ENCODE measurements around the gene DBF4B.
"Not testable (repeated sequence)": the region's sequence is repeated elsewhere in the genome, so short reads cannot be mapped to it uniquely, and the experiment has no call there.

DBF4B gene

DNA sequence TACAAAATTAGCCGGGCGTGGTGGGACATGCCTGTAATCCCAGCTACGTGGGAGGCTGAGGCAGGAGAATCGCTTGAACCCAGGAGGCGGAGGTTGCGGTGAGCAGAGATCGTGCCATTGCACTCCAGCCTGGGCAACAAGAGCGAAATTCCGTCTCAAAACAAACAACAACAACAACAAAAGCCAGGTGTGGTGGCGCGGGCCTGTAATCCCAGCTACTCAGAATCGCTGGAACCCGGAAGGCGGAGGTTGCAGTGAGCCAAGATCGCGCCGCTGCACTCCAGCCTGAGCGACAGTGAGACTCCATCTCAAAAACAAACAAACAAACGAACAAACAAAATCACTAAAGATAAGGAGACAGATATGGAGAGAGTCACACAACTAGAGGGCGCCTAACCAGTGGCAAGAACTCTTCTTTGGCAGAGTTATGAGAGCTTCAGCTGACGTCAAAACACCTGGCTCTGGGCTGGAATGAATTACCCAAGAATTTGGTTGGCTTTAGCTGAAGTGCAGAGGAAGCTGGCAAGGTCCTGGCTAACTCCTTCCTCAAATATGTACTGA, 17.6 kb upstream of the DBF4B start:
- peak; percentile 40 for TF ChIP-seq CTCF (IDR thresholded peaks at IDR 0.05; ENCODE audit: low read length)
- not testable (repeated sequence) for H2AFZ ChIP-seq (ENCODE audit: low read length); H3K36me3 ChIP-seq (ENCODE audit: insufficient read depth, low read length); H3K27me3 ChIP-seq (ENCODE audit: insufficient read depth, low read length); H4K20me1 ChIP-seq (ENCODE audit: insufficient read depth, low read length); H3K27ac ChIP-seq (ENCODE audit: low read depth, low read length, poor library complexity, severe bottlenecking); H3K9me3 ChIP-seq (ENCODE audit: low read length); H3K9ac ChIP-seq (ENCODE audit: low read length); H3K4me3 ChIP-seq (ENCODE audit: low read depth, low read length, poor library complexity, severe bottlenecking); H3K4me2 ChIP-seq (ENCODE audit: low read length); H3F3A ChIP-seq (ENCODE audit: insufficient read depth, low read length); H3K9me2 ChIP-seq (ENCODE audit: low read depth, low read length)
- Histone ChIP-seq H3K4me1 (ENCODE audit: insufficient read depth, low read length, severe bottlenecking) (peaks cover 20% of the 10 kb centered on the region), H3K79me2 (ENCODE audit: insufficient read depth, low read length) (peaks cover 13% of the 10 kb centered on the region)

DNA sequence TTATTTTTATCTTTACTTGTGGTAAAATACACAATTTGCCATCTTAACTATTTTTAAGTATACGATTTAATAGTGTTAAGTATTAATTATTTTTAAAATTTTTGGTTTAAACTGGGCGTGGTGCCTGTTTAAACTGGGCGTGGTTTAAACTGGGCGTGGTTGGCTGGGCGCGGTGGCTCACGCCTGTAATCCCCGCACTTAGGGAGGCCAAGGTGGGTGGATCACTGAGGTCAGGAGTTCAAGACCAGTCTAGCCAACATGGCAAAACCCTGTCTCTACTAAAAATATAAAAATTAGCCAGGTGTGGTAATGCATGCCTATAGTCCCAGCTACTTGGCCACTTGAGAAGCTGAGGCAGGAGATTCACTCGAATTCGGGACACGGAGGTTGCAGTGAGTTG, 14.9 kb upstream of the DBF4B start:
- Histone ChIP-seq H3K4me1 (ENCODE audit: insufficient read depth, low read length, severe bottlenecking) (peaks cover 13% of the 10 kb centered on the region), H3F3A (ENCODE audit: insufficient read depth, low read length) (no peaks in the 10 kb centered on the region), H3K9me2 (ENCODE audit: low read depth, low read length) (no peaks in the 10 kb centered on the region), H3K9ac (ENCODE audit: low read length) (no peak overlapping the region), H3K27ac (ENCODE audit: low read depth, low read length, poor library complexity, severe bottlenecking) (no peak overlapping the region), H2AFZ (ENCODE audit: low read length) (no peak overlapping the region), H3K4me2 (ENCODE audit: low read length) (no peak overlapping the region), H3K27me3 (ENCODE audit: insufficient read depth, low read length) (no peaks in the 10 kb centered on the region), H3K79me2 (ENCODE audit: insufficient read depth, low read length) (peaks cover 8% of the 10 kb centered on the region), H3K9me3 (ENCODE audit: low read length) (no peaks in the 10 kb centered on the region), H4K20me1 (ENCODE audit: insufficient read depth, low read length) (no peaks in the 10 kb centered on the region), H3K36me3 (ENCODE audit: insufficient read depth, low read length) (no peaks in the 10 kb centered on the region), H3K4me3 (ENCODE audit: low read depth, low read length, poor library complexity, severe bottlenecking) (no peak overlapping the region)
- TF ChIP-seq EZH2 (IDR thresholded peaks at IDR 0.05; ENCODE audit: borderline replicate concordance, low read length) (no peak), CTCF (IDR thresholded peaks at IDR 0.05; ENCODE audit: low read length) (no peak)

DNA sequence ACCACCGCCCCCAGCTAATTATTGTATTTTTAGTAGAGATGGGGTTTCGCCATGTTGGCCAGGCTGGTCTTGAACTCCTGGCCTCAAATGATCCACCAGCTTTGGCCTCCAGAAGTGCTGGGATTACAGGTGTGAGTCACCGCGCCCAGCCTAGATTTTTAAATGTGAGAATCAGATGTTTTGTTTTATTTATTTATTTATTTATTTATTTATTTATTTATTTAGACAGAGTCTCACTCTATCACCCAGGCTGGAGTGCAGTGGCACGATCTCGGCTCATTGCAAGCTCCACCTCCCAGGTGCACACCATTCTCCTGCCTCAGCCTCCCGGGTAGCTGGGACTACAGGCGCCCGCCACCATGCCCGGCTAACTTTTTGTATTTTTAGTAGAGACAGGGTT, 8.2 kb upstream of the DBF4B start:
- H3K4me1 ChIP-seq (ENCODE audit: insufficient read depth, low read length, severe bottlenecking); H3F3A ChIP-seq (ENCODE audit: insufficient read depth, low read length); H2AFZ ChIP-seq (ENCODE audit: low read length); H3K9me2 ChIP-seq (ENCODE audit: low read depth, low read length); H3K27me3 ChIP-seq (ENCODE audit: insufficient read depth, low read length); H3K79me2 ChIP-seq (ENCODE audit: insufficient read depth, low read length); H3K9me3 ChIP-seq (ENCODE audit: low read length); H3K27ac ChIP-seq (ENCODE audit: low read depth, low read length, poor library complexity, severe bottlenecking); H3K4me3 ChIP-seq (ENCODE audit: low read depth, low read length, poor library complexity, severe bottlenecking); H3K9ac ChIP-seq (ENCODE audit: low read length); H3K4me2 ChIP-seq (ENCODE audit: low read length); H3K36me3 ChIP-seq (ENCODE audit: insufficient read depth, low read length); H4K20me1 ChIP-seq (ENCODE audit: insufficient read depth, low read length): not testable (repeated sequence)

GRCh38 chr17:44707755-44708400, 587 bp upstream of the DBF4B start:
- peak overlapping the region; percentile 95 for H3K4me3 ChIP-seq (ENCODE audit: low read depth, low read length, poor library complexity, severe bottlenecking)
- H3K4me2 ChIP-seq (ENCODE audit: low read length) = peak overlapping the region; percentile 96
- H3K36me3 ChIP-seq (ENCODE audit: insufficient read depth, low read length) = no peaks in the 10 kb centered on the region; the same call in 1 of the 2 replicates
- H2AFZ ChIP-seq (ENCODE audit: low read length) = peak overlapping the region; percentile 98
- H3K27me3 ChIP-seq (ENCODE audit: insufficient read depth, low read length) = no peaks in the 10 kb centered on the region
- H3K9ac ChIP-seq (ENCODE audit: low read length) = peak overlapping the region; percentile 91
- H4K20me1 ChIP-seq (ENCODE audit: insufficient read depth, low read length) = no peaks in the 10 kb centered on the region
- H3K9me3 ChIP-seq (ENCODE audit: low read length) = no peaks in the 10 kb centered on the region
- H3K9me2 ChIP-seq (ENCODE audit: low read depth, low read length) = no peaks in the 10 kb centered on the region
- peaks cover 13% of the 10 kb centered on the region for H3K79me2 ChIP-seq (ENCODE audit: insufficient read depth, low read length)
- TF ChIP-seq EZH2 (IDR thresholded peaks at IDR 0.05; ENCODE audit: borderline replicate concordance, low read length) (no peak), CTCF (IDR thresholded peaks at IDR 0.05; ENCODE audit: low read length) (no peak)
- H3F3A ChIP-seq (ENCODE audit: insufficient read depth, low read length) = no peaks in the 10 kb centered on the region
- peaks cover 24% of the 10 kb centered on the region for H3K4me1 ChIP-seq (ENCODE audit: insufficient read depth, low read length, severe bottlenecking)
- H3K27ac ChIP-seq (ENCODE audit: low read depth, low read length, poor library complexity, severe bottlenecking) = no peak overlapping the region
